BE2C (cell line): ENCODE measurements around the gene PPP1R9A.

Experiments used
- DNase-seq: peaks from one replicate; pipeline ENCODE4 v3.0.0-alpha.2; 2020
- H3K27me3 ChIP-seq: fragments of 250-450 bp; sonication (Bioruptor Pico); 2 replicates; pipeline ENCODE4 v1.5.1; 2020; ENCODE audit warnings: mild to moderate bottlenecking
- H3K36me3 ChIP-seq: fragments of 250-450 bp; sonication (Bioruptor Pico); 2 replicates; pipeline ENCODE4 v1.5.1; 2020; ENCODE audit warnings: mild to moderate bottlenecking
- H3K4me1 ChIP-seq: fragments of 250-450 bp; sonication (Bioruptor Pico); 2 replicates; pipeline ENCODE4 v1.5.1; 2020
- H3K4me3 ChIP-seq: 2 replicates; pipeline ENCODE4 v1.5.1; 2011; ENCODE audit warnings: low read depth, low read length
- H3K9me3 ChIP-seq: fragments of 250-450 bp; sonication (Bioruptor Pico); 2 replicates; pipeline ENCODE4 v1.5.1; 2020
- TF ChIP-seq, protein P1 (sequence below): IDR thresholded peaks from 2 replicates; pipeline ENCODE4 v1.5.1; 2012; ENCODE audit warnings: mild to moderate bottlenecking, low read depth, low read length

PPP1R9A gene

GRCh38 chr7:94893661-94894060, 13.7 kb upstream of the PPP1R9A start:
- Histone ChIP-seq H3K4me3 (no peak overlapping the region), H3K4me1 (no peaks in the 10 kb centered on the region), H3K27me3 (no peaks in the 10 kb centered on the region; the same call in 1 of the 2 replicates), H3K9me3 (no peaks in the 10 kb centered on the region), H3K36me3 (no peaks in the 10 kb centered on the region)
- TF ChIP-seq, protein P1, sequence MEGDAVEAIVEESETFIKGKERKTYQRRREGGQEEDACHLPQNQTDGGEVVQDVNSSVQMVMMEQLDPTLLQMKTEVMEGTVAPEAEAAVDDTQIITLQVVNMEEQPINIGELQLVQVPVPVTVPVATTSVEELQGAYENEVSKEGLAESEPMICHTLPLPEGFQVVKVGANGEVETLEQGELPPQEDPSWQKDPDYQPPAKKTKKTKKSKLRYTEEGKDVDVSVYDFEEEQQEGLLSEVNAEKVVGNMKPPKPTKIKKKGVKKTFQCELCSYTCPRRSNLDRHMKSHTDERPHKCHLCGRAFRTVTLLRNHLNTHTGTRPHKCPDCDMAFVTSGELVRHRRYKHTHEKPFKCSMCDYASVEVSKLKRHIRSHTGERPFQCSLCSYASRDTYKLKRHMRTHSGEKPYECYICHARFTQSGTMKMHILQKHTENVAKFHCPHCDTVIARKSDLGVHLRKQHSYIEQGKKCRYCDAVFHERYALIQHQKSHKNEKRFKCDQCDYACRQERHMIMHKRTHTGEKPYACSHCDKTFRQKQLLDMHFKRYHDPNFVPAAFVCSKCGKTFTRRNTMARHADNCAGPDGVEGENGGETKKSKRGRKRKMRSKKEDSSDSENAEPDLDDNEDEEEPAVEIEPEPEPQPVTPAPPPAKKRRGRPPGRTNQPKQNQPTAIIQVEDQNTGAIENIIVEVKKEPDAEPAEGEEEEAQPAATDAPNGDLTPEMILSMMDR, result no peak
- no peak for DNase-seq

DNA sequence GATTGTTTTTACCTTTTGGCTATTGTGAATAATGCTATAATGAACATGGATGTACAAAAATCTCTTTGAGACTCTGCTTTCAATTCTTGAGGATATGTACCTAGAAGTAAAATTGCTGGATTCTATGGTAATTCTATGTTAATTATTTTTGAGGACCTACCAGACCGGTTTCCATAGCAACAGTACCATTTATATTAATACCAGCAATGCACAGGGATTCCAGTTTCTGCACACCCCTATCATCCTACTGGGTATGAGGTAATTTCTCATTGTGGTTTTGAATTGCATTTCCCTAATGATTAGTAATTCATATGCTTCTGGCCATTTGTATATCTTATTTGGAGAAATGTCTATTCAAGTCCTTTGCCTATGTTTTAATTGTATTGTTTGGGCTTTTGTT, 9.9 kb upstream of the PPP1R9A start:
- no peak overlapping the region for H3K4me3 ChIP-seq
- DNase-seq, result no peak
- no peaks in the 10 kb centered on the region for H3K9me3 ChIP-seq
- no peaks in the 10 kb centered on the region for H3K4me1 ChIP-seq
- TF ChIP-seq, protein P1, result no peak
- H3K27me3 ChIP-seq, result no peaks in the 10 kb centered on the region; the same call in 1 of the 2 replicates
- H3K36me3 ChIP-seq, result no peaks in the 10 kb centered on the region

DNA sequence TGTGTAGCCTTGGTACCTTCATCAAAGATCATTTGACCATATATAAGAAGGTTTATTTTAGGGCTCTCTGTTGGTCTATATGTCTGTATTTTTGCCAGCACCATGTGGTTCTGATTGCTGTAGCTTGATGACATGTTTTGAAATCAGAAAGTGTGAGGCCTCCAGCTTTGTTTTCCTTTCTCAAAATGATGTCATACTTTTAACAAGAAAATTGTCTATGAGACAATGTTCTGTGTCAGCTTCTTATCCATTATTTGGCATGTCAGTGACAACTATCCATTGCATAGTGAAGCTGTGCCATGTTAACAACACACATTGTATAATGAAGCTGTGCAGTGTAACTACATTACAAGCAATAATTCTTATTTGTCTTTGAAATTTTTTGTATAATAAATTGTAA, 9.1 kb upstream of the PPP1R9A start:
- Histone ChIP-seq H3K4me3 (no peak overlapping the region), H3K36me3 (no peaks in the 10 kb centered on the region), H3K4me1 (no peaks in the 10 kb centered on the region), H3K9me3 (no peaks in the 10 kb centered on the region), H3K27me3 (no peaks in the 10 kb centered on the region; the same call in 1 of the 2 replicates)
- no peak for DNase-seq
- TF ChIP-seq, protein P1, result no peak

DNA sequence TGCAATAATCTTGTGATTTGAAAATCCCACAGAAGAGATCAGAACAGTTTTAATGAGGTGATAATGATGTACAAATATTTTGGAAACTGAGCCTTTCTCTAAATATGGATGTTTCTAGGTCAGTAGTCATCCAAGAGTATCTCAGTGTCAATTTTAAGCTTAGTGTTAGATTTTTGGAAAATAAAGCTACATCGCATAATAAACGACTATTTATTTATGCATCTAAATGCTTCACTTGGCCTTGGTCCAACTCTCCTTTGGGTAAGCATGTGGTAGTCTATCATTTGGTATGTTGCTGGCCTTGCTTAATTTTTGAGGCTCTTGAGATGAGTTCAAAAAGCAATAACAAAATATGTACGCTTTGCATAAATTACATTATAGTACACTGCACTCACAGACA, 5.4 kb upstream of the PPP1R9A start:
- Histone ChIP-seq H3K4me3 (no peak overlapping the region), H3K27me3 (peaks cover 10% of the 10 kb centered on the region), H3K36me3 (no peaks in the 10 kb centered on the region), H3K9me3 (no peaks in the 10 kb centered on the region), H3K4me1 (no peaks in the 10 kb centered on the region)
- TF ChIP-seq, protein P1, result no peak
- no peak for DNase-seq

DNA sequence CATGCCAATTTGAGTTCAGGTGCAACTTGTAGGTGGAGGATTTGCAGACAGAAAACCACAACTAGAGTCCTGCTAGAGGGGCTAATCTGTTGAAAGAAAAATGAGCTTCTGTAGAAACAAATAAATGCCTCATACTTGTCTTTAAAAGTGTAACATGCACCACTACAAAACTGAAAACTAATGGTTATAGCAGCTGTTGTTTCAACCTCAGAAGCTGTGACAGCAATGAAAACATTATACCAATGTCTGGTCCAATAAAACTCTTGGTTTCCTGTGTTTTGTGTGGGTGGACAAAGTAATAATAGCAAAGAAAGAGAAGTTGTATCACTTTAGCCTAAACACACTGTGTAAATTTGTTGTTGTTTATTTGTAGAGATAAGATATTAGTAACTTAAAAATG, 3.4 kb upstream of the PPP1R9A start:
- no peak for DNase-seq
- H3K4me1 ChIP-seq, result no peaks in the 10 kb centered on the region
- peaks cover 28% of the 10 kb centered on the region for H3K27me3 ChIP-seq
- no peaks in the 10 kb centered on the region for H3K36me3 ChIP-seq
- no peak overlapping the region for H3K4me3 ChIP-seq
- no peaks in the 10 kb centered on the region for H3K9me3 ChIP-seq
- TF ChIP-seq, protein P1, result no peak

DNA sequence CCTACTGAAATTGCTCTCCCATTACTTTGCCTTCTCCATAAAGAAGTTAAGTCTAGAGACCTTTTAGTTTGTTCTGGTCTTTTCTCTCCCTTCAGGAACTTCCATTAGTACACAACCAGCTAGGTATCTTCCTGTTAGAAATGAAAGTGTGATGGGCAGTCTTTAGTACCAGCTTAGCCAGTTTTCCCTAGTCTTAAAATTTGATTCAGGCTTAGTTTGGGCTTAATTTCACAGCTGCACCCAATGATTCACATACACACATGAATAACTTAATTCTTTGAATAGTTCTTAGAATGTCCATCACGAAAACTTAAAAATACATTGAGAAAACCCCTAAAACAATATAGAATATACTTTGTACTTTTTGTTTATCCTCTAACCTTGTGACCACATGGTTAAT, 2.4 kb upstream of the PPP1R9A start:
- peaks cover 36% of the 10 kb centered on the region for H3K27me3 ChIP-seq
- no peaks in the 10 kb centered on the region for H3K4me1 ChIP-seq
- no peaks in the 10 kb centered on the region for H3K9me3 ChIP-seq
- DNase-seq, result no peak
- H3K4me3 ChIP-seq, result no peak overlapping the region
- H3K36me3 ChIP-seq, result no peaks in the 10 kb centered on the region
- TF ChIP-seq, protein P1, result no peak
